NCI-H2171 treated with DMSO at 0.1 percent for 48 hours (cell line): ENCODE results near the gene TTC39B.
"Not testable (repeated sequence)": the region's sequence is repeated elsewhere in the genome, so short reads cannot be mapped to it uniquely, and the experiment has no call there.

Source experiments
- DNase-seq: peaks from one replicate; lab custom pipeline; 2025; lab: John Stamatoyannopoulos, UW

Gene TTC39B

DNA sequence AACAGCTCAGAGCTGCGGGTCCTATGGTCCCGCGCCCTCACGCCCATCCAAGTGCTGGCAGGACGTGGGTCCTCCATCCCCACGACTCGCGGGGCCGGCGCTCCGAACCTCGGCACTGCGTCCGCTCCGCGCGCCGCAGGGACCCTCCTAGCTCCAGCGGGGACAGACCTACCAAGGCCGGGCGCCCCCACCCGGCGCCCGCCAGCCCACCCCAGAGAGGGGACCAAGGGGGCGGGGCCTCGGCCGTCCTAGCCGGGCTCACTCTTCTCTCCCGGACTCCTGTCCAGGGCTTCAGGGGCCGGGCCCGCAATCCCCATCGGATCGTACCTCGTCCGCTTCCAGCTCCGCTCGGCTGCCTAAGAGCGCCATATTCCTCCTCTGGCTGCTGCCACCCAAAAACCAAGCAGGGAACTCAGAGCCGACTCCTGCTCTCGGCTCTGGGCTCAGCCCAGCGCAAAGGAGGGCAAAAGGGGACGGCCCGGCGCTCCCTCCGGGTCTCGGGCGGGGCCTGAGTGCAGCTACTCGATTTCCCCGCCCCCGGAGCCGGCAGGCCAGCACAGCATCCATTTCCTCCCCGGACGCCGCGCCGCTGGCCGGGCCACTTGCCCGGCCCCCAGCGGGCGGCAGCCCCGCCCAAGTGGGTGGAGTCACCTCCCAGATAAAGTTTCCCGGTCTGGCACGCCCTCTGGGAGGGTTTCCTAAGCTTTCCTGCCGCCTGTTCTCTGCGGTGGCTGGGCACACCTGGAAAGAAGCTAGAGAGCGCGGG lies at the start of gene TTC39B:
Gene TTC39B (minus strand): TSS at position 460 of the 766 bp plus-strand sequence. CDS start 91 bp downstream, at position 369.
- peak; percentile 80 for DNase-seq

DNA sequence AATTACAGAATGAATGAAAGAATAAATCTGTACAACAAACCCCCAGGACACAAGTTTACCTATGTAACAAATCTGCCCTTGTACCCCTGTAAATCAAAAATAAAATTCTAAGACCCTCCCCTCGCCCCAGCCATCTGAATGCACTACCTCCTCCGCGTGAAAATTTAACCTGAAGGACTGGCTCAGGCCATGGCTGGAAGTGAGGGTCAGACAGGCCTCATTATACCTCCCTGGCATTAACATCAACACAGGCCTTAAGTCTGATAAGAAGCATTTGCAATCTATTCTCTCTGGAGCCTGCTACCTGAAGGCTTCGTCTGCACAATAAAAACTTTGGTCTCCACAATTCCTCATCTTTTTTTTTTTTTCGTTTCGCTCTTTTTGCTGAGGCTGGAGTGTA lies 48.7 kb upstream of the TTC39B start:
- no peak for DNase-seq

DNA sequence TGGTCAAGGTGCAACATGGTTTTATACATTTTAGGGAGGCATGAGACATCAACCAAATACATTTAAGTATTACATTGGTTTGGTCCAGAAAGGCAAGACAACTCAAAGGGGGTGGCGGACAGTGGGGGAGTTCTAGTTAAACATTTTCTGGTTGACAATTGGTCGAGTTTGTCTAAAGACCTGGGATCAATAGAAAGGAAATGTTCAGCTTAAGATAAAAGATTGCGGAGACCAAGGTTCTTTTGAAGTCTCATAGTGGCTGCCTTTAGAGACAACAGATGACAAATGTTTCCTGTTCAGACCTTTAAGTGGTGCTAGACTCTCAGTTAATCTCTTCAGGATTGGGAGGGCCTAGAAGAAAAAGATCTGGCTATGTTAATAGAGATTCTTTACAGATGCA lies 47.7 kb upstream of the TTC39B start:
- DNase-seq, result no peak

DNA sequence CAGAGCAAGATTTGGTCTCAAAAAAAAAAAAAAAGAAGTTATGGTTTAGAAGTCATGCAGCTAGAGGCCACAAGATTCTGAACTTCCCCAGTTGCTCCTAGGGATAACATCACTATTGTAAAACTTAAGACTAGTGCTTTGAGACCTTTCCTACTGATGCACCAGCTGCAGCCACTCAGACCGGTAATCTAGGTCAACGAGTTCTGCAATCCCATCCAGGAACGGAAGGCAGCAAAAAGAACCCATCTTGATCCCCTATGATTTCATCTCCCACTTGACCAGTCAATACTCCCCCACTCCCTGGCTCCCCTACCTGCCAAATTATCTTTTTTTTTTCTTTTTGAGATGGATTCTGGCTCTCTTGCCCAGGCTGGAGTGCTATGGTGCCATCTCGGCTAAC lies 46.9 kb upstream of the TTC39B start:
- no peak for DNase-seq

DNA sequence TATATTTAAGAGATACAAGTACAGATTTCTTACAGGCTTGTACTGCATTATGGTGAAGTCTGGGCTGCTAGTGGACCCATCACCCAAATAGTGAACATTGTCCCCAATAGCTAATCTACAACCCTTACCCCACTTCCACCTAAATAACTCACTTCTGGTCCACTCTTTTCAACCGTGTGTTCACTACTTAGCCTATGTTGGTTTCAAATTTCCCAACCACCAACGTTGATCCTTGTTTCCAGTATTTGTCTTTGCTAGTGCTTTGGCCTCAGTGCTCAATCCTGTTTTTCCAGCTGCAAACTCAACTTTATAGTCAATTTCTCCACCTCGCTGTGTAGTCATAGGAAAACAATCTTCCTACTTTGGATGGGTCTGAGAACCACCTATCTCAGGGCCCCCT lies 45.3 kb upstream of the TTC39B start:
- no peak for DNase-seq

DNA sequence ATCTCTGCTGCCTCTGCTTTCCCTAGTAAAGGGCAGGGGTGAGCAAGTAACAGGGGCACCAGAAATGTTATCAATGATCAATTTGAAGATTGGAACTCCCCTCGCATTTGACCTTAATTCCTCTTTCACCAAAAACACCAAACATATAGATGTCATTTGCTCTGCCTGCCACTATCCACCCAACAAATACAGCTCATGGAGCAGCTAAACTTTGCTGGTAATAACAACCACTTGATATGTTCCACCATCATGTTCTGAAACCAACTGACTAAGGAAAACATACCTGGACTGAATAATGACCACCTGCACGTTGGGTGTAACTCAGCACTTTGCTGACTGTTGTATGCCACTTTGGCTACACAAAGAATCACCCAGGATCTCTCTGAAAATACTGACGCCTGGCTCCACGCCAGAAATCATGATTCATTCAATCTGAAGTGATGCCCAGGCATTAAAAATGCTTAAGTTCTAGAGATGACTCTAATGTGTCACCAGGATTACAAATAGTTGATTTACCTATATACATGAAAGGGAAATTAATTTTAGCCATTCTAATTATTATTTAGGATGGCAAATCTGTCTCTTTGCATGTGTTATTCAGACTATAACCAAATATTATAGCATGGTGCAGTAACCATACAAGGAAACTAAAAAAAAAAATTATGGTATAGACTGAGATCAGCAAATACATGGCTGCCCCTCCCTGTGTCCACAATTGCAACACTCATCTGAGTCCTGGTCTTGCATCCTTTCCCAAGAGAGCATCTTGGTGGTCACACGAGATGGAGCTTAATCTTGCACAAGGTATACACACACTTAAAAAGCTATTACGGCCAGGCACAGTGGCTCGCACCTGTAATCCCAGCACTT lies 43.1 kb upstream of the TTC39B start:
- DNase-seq, result no peak

DNA sequence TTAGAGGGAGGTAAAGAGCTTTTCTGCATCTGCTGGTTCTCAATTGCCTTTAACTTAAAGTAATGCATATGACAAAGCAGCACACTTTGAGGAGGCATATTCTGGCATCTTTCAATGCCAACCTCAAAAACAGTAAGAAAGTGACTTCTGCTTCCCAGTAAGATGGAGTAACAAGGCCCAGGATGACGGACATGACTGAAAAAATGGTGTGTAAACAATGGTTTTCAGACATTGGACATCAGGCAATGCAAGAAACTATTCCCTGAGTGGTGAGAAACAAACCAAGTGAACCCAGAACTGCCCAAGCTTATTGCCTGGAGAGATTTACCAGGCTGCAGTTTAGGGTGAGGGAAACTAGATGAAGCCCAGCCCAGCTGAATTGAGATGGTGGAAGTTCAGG lies 39.8 kb upstream of the TTC39B start:
- no peak for DNase-seq

DNA sequence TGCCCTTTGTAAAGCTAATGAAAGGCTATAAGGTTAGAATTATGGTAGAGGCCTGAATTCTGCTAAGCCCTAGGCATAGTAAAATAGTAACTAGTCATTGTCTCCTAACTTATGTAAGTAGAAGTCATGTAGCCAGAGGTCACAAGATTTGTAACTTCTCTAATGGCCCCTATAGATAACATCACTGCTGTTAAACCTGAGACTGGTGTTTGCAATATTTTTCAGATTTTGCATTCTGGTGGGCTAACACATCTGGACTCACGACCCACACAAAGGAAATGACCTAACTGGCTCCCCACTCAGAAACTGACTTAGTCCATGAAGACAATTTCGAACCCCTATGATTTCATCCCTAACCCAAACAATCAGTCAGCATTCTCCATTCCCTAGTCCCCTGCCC lies 37.2 kb upstream of the TTC39B start:
- DNase-seq, result no peak

DNA sequence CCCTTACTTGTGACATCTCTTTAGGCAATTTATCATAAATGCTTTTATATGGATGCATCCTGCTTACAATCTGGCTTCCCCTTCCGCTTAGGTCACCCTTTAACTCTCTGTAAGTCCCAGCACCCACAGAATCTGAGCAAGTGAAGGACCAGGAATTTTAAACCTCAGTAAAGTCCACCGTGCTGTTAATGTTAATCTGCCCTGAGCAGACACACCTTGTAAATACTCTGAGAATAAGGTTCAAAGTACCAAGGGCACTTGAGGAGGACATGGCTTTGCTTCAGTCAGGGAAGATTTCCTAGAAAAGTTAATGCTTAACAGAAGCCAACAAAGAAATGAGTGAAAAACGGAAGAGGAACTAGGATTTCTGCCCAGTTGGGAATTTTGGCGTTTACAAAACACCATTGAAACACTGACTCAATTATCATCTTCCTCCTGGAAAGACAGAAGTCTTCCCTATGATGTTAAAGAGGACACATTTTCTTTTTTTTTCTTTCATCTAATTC lies 26.4 kb upstream of the TTC39B start:
- no peak for DNase-seq

DNA sequence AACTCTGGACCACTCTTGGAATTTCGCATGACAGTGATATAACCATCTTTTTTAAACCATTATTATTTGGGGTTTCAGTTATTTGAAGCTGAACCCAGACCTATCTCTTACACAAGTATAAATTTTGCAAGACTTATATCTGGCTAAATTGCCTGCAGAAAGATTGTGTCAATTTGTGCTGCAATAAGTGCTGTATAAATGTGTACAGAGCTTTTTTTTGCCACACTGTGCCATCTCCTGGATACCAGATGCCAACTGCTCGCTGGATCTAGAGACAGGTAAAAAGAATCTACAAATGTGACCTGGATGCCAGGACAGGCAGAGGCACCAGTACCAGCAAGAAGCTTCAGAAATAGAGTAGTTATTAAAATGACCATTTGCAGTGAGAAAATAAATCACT lies 25.9 kb upstream of the TTC39B start:
- DNase-seq, result no peak

DNA sequence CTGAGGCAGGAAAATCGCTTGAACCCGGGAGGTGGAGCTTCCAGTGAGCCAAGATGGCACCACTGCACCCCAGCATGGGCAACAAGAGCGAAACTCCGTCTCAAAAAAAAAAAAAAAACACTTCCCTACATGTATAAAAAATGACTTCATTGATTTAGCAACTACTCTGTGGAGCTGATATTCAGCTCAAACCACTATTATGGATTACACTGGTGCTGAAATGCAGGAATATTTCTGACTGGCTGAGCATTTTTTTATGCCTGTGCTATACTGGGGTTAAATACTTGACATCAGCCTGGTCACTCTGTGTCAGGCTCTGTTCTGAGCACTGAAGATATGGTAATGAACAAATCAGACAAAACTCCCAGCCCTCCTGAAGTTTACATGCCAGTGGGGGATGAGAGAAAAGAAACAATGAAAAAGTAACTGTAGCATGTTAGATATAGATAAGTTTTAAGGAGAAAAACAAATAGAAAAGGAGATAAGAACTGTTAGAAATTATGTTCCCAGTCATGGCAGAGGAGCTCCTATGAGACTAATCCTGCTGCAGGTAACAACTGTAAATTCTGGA lies 22.6 kb upstream of the TTC39B start:
- DNase-seq, result no peak

DNA sequence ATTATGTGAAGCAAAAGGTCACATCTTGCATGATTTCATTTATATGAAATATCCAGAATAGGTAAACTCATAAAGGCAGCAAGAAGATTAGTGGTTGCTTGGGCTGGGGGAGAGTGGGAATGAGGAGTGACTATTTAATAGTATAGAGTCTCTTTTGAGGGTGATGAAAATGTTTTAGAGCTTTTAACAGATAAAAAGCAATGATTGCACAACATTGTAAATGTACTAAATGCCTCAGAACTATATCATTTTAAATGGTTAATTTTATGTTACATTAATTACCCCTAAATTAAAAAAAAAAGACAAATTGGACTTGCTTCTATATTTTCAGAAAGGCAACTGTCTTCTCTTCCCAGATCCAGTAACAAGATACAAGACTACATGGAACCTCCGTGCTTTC lies 21.9 kb upstream of the TTC39B start:
- DNase-seq, result no peak

DNA sequence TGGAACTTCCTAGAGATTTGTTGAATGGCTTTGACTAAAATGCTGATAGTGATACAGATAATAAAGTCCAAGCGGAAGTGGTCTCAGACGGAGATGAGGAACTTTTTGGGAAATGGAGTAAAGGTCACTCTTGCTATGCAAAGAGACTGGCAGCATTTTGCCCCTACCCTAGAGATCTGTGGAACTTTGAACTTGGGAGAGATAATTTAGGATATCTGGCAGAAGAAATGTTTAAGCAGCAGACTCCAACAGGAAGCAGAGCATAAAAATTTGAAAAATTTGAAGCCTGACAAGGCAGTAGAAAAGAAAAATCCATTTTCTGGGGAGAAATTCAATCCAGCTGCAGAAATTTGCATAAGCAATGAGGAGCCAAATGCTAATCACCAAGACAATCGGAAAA lies 15.7 kb upstream of the TTC39B start:
- not testable (repeated sequence) for DNase-seq

DNA sequence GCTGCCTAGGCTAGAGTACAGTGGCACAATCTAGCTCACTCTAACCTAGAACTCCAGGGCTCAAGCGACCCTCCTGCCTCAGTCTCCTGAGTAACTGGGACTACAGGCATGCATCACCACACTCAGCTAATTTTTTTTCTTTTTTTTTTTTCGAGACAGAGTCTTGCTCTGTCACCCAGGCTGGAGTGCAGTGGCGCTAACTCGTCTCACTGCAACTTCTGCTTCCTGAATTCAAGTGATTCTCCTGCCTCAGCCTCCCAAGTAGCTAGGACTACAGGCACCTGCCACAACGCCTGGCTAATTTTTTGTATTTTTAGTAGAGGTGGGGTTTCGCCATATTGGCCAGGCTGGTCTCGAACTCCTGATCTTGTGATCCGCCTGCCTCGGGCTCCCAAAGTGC lies 12.6 kb upstream of the TTC39B start:
- DNase-seq, result not testable (repeated sequence)

DNA sequence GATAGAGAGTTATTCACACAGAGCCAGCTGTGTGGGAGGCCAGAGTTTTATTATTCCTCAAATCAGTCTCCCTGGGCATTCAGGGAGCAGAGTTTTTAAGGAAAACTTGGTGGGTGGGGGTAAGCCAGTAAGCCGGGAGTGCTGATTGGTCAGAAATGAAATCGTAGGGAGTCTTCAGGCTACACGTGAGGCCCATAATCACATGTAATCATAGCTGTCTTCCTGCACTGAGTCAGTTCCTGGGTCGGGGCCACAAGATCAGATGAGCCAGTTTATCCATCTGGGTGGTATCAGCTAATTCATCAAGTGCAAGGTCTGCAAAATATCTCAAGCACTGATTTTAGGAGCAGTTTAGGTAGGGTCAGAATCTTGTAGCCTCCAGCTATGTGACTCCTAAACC lies 10.8 kb upstream of the TTC39B start:
- no peak for DNase-seq

DNA sequence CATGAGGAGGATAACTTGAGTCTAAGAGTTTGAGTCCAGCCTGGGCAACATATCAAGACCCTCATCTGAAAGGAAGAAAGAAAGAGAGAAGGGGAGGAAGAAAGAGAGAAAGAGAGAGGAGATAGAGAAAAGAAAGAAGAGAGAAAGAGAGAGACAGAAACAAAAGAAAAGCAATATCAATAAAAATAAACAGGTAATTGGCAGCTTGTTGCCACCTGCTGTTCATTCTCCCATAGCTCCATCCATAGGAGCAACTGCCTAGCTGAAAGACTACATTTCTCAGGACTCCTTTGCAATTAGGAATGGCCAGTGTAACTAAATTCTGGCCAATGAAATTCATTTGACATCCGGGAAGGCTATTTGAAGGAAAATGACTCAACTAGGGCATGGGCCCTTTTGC lies 4.6 kb upstream of the TTC39B start:
- no peak for DNase-seq

DNA sequence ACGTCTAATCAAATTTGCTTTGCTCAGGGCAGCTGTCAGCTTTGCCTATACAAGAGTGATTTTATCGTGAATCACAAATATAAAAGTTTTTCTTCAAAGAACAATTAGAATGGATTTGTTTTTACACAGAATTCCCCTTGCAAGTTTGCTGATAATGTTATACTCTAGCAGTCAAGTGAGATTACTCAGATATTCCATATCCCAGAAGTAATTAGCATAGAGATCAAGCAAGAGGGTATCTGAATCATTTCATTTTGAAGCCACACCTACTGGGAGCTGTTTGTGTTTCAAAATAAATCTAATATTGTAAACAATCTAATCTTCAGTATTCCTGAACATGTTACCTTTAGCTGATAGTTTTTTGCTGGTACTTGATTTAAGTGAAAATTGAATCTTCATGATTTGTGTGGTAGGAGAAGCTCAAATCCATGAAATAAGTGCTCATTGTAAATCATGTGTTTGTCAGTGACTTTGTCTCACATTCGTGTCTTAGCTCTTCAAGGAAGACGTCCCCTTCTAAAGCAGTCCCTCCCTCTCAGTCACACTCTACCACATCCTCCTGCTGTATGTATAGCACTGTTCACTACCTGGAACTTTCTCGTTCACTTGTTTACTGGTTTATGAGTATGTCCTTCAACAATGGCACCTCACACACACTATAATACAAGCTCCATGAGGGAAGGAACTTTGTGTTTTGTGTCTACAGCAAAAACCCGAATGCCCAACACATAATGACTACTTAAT lies 3.3 kb upstream of the TTC39B start:
- no peak for DNase-seq

DNA sequence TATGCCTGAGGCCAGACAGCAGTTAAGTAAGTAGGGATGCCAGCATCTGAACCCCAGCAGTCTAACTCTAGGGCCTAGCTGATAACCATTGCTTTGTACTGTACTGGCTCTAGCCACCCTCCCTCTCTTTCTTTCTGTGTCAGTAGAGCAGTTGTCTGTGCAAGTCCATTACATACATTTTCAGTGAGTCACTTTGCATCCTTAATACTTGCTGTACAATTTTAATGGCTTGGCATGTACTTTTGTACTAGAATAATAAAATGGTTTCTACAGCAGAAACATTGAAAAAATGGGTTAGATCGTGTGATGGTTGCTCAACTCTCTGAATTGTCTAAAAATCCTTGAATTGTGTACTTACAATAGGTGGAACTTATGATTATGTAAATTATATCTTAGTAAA lies 1.5 kb upstream of the TTC39B start:
- DNase-seq, result no peak

DNA sequence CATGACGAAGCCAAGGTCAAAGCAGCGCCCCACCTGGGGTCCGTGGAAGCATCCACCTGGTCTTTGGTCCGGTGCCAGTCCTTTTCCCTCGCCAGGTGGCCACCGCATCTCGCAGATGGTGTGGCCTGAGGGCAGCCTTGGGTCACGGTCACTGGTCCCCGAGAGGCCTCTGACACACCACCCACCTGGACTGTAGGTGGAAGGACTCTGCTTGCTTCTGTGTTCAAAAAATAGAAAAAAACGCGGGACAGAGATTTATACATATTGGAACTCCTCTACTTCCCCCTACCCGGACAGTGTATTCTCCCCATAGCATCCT lies 466 bp upstream of the TTC39B start:
- no peak for DNase-seq

DNA sequence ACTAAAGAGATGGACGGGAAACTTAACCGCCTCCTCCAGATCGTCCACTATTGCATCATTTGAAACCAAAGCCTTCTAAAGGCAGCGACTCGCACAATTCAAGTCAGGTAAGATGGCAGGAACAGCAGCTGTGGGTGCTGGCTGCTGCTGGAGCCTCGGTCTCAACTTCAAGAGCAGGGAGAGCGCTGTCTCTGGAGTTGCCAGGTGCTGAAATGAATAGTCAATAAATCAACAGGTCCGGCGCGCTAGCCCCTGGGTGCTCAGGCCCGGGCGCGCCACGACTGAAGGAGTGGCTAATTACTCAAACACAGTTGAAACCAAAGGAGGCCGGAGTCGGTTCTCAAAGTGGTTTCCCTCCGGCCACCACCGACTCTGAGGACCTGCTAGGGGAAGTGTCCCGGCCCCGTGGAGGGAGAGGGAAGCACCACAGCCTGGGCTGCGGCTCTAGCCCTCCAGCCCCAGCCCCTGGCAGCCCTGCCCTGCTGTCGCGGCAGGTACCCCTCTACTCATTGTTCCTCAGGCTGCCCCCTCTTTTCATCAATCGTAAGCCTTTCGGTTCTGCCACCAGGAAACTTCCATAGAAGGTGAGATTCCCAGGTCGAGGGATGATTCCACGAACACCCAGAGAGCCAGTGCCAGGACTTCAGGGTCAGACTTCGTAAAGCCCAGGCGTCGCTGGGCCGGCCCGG lies 804 bp downstream of the TTC39B start:
- peak; percentile 38 for DNase-seq

DNA sequence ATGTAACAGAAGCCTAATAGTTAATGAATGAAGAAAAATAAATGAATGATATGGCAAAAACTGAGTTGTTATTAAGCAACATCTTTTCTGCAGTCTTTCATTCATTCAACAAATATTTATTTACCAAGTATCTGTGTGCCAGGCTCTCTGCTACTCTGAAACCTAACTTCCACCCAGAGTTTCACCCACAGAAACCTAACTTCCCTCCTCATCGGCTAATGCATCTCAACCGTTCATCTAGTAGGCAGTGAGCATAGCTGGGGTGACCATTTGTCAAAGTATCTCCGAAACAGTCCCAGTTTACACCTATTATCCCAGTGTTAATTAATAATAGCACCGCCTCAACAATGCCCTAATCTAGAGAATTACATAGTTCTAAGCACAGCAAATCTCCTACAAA lies 1.5 kb downstream of the TTC39B start:
- no peak for DNase-seq

DNA sequence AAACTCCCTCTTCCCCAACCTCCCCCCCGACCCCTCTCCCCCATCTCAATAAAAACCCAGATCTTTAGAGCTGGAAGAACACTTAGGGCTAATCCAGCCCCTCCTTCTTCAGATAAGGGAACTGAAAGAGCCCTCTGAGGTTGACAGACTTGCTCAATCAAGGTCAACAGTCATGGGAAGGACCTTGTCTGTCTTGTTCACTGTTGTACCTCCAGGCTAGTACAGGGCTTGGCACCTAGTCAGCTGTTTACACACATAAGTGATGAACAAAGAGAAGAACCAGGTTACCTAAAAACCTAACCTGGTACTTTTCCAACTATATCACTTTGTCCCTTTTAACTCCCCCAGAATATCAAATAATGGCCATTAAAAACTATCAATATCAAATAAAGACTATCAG lies 2.4 kb downstream of the TTC39B start:
- DNase-seq, result no peak
